HL-60 (cell line): ENCODE measurements around the gene CDC42BPG.

Source experiments
- DNase-seq, 2 experiments: peaks; one replicate each; pipeline ENCODE4 v3.0.0-alpha.2; 2010 to 2020; ENCODE audit warnings: low read depth in 1 of 2, low spot score in 1 of 2
- H3K27ac ChIP-seq: fragments of 250-450 bp; sonication (Bioruptor Pico); replicated peaks from 2 replicates; pipeline ENCODE4 v1.5.1; 2020; ENCODE audit warnings: mild to moderate bottlenecking, moderate library complexity
- H3K27me3 ChIP-seq: fragments of 250-450 bp; sonication (Bioruptor Pico); 2 replicates; pipeline ENCODE4 v1.5.1; 2021; ENCODE audit warnings: mild to moderate bottlenecking, moderate library complexity; ENCODE audit not compliant: insufficient read depth, poor library complexity, severe bottlenecking
- H3K4me3 ChIP-seq: replicated peaks from 2 replicates; pipeline ENCODE4 v1.5.1; 2011; ENCODE audit warnings: mild to moderate bottlenecking, control low read depth, low read length; ENCODE audit not compliant: insufficient read depth
- CTCF ChIP-seq: IDR thresholded peaks from one replicate; pipeline ENCODE4 v1.5.1; 2011; ENCODE audit warnings: low read length, control low read depth, inconsistent platforms; ENCODE audit not compliant: insufficient read depth
- GABPA ChIP-seq: IDR thresholded peaks from 2 replicates; pipeline ENCODE4 v1.6.1; 2012; ENCODE audit warnings: low read depth
- POLR2AphosphoS5 ChIP-seq: IDR thresholded peaks from 2 replicates; pipeline ENCODE4 v1.6.1; 2012; ENCODE audit warnings: low read depth
- REST ChIP-seq: IDR thresholded peaks from 2 replicates; pipeline ENCODE4 v1.6.1; 2012; ENCODE audit warnings: low read depth; ENCODE audit not compliant: insufficient replicate concordance
- SPI1 ChIP-seq: IDR thresholded peaks from 2 replicates; pipeline ENCODE4 v1.6.1; 2012; ENCODE audit warnings: low read depth, mild to moderate bottlenecking, borderline replicate concordance

The CDC42BPG gene

GRCh38 chr11:64890522-64890939 is 46.1 kb upstream of the CDC42BPG start:
- H3K4me3 ChIP-seq: no peak overlapping the region
- TF ChIP-seq SPI1: no peak
- TF ChIP-seq POLR2AphosphoS5: no peak
- TF ChIP-seq GABPA: no peak
- TF ChIP-seq REST: no peak
- TF ChIP-seq CTCF: no peak
- no peaks in the 10 kb centered on the region for H3K27me3 ChIP-seq
- no peak for DNase-seq
- no peak overlapping the region for H3K27ac ChIP-seq

GRCh38 chr11:64888729-64889511 is 44.5 kb upstream of the CDC42BPG start:
- DNase-seq: no peak
- TF ChIP-seq POLR2AphosphoS5 (no peak), CTCF (no peak), SPI1 (no peak), REST (no peak), GABPA (no peak)

GRCh38 chr11:64888406-64888728 is 43.9 kb upstream of the CDC42BPG start:
- no peak for DNase-seq
- TF ChIP-seq REST: no peak
- H3K27me3 ChIP-seq: no peaks in the 10 kb centered on the region
- H3K4me3 ChIP-seq: no peak overlapping the region
- H3K27ac ChIP-seq: peak overlapping the region; percentile 13; the same call in 1 of the 2 replicates

More at GRCh38 chr11:64888729-64889511, 44.5 kb upstream of the CDC42BPG start:
- Histone ChIP-seq H3K27ac (no peak overlapping the region), H3K27me3 (no peaks in the 10 kb centered on the region), H3K4me3 (no peak overlapping the region)
